GM19043 (cell line): ENCODE data around the gene NR3C1.
"Not testable (repeated sequence)": the region's sequence is repeated elsewhere in the genome, so short reads cannot be mapped to it uniquely, and the experiment has no call there.

ENCODE experiments used
- ATAC-seq: cut with Tn5 transposase; IDR thresholded peaks from one replicate; pipeline ENCODE4 v1.9.1; 2021; ENCODE audit warnings: low read depth; ENCODE audit not compliant: unreplicated experiment

Gene NR3C1

GRCh38 chr5:143341807-143342570 is 61.5 kb downstream of the NR3C1 start:
- ATAC-seq, result no peak

GRCh38 chr5:143340891-143341685 is 62.4 kb downstream of the NR3C1 start:
- no peak for ATAC-seq

- no peak for ATAC-seq
Observed at GRCh38 chr5:143338658-143339366, 64.7 kb downstream of the NR3C1 start.

GRCh38 chr5:143337946-143338345 is 65.5 kb downstream of the NR3C1 start:
- no peak for ATAC-seq

GRCh38 chr5:143336485-143336884 is 67.0 kb downstream of the NR3C1 start:
- ATAC-seq, result no peak

GRCh38 chr5:143334903-143335302 is 68.6 kb downstream of the NR3C1 start:
- ATAC-seq, result no peak

- not testable (repeated sequence) for ATAC-seq
Observed at GRCh38 chr5:143334380-143334779, 69.1 kb downstream of the NR3C1 start.

GRCh38 chr5:143331956-143332355 is 71.5 kb downstream of the NR3C1 start:
- ATAC-seq, result no peak

GRCh38 chr5:143329843-143330242 is 73.6 kb downstream of the NR3C1 start:
- no peak for ATAC-seq

- no peak for ATAC-seq
Observed at GRCh38 chr5:143328589-143329220, 74.8 kb downstream of the NR3C1 start.

- not testable (repeated sequence) for ATAC-seq
Observed at GRCh38 chr5:143325086-143325485, 78.4 kb downstream of the NR3C1 start.

- ATAC-seq, result not testable (repeated sequence)
Observed at GRCh38 chr5:143322931-143323630, 80.4 kb downstream of the NR3C1 start.

- no peak for ATAC-seq
Observed at GRCh38 chr5:143322176-143322575, 81.3 kb downstream of the NR3C1 start.

- no peak for ATAC-seq
Observed at GRCh38 chr5:143319437-143320227, 83.9 kb downstream of the NR3C1 start.

GRCh38 chr5:143318833-143319232 is 84.7 kb downstream of the NR3C1 start:
- no peak for ATAC-seq

GRCh38 chr5:143318270-143318669 is 85.2 kb downstream of the NR3C1 start:
- ATAC-seq, result no peak

- no peak for ATAC-seq
Observed at GRCh38 chr5:143316844-143317631, 86.4 kb downstream of the NR3C1 start.

- no peak for ATAC-seq
Observed at GRCh38 chr5:143316337-143316736, 87.1 kb downstream of the NR3C1 start.

- no peak for ATAC-seq
Observed at GRCh38 chr5:143315929-143316328, 87.6 kb downstream of the NR3C1 start.
